HepG2 (cell line): ENCODE data around the gene LUC7L. TPM values are rescaled to one million over a fixed set of nuclear protein-coding genes. Genes with fewer than 3 reads are reported as not detected.

Experiments
- ATAC-seq: fragments of 200-7000 bp; cut with Tn5 transposase; 3 replicates; pipeline ENCODE4 v1.9.1; 2020; ENCODE audit warnings: mild to moderate bottlenecking, moderate library complexity
- BruUV-seq: library from RNA; stranded (reverse); fragments of 400-500 nt; replicated peaks from 2 replicates; lab custom pipeline; 2021; lab: Mats Ljungman, UMichigan
- CTCF ChIA-PET: fragments of 300-600 bp; formaldehyde crosslinking; extraction: SDS; loops from one replicate; lab custom pipeline; 2021; ENCODE audit warnings: low total read pairs, inconsistent platforms, low intra/inter-chr PET ratio; lab: Yijun Ruan, JAX
- POLR2A ChIA-PET: fragments of 350-600 bp; sonication (Branson Sonifier 250); formaldehyde crosslinking; loops from one replicate; lab custom pipeline; 2020; ENCODE audit warnings: antibody characterized with exemption, inconsistent platforms; lab: Yijun Ruan, JAX
- DNase-seq: peaks from one replicate; pipeline ENCODE4 v3.0.0-alpha.2; 2015; ENCODE audit warnings: low spot score
- FAIRE-seq: peaks from 3 replicates; lab custom pipeline; 2011; peaks lifted over from hg19 to GRCh38; lab: Jason Lieb, UNC
- H2AFZ ChIP-seq: one replicate; pipeline ENCODE4 v1.6.1; 2011; ENCODE audit warnings: low read length, inconsistent platforms
- H3K27ac ChIP-seq: fragments of 300-600 bp; 3 replicates; pipeline ENCODE4 v1.8.0; 2011; ENCODE audit warnings: mixed run types, mild to moderate bottlenecking, mixed read lengths, low read length, inconsistent platforms; ENCODE audit not compliant: insufficient read depth; ENCODE audit errors: extremely low read length
- H3K27me3 ChIP-seq, 2 experiments: fragments of 200-600 bp in 1 of 2; 2 replicates in 1 of 2; 3 replicates in 1 of 2; pipeline versions ENCODE4 v1.6.0 to v1.8.0; 2011; ENCODE audit warnings: low read length in 2 of 2, mild to moderate bottlenecking in 2 of 2, moderate library complexity in 2 of 2, inconsistent platforms in 1 of 2; ENCODE audit not compliant: insufficient read depth in 2 of 2, control insufficient read depth in 1 of 2
- H3K36me3 ChIP-seq, 2 experiments: fragments of 200-600 bp in 1 of 2; replicated peaks in 1 of 2; 2 replicates in 1 of 2; 3 replicates in 1 of 2; pipeline versions ENCODE4 v1.5.1 to v1.8.0; 2011; ENCODE audit warnings: low read length in 2 of 2, inconsistent platforms in 1 of 2; ENCODE audit not compliant: insufficient read depth in 2 of 2, control insufficient read depth in 1 of 2
- H3K4me1 ChIP-seq: 2 replicates; pipeline ENCODE4 v1.5.1; 2012; ENCODE audit warnings: low read length, inconsistent platforms; ENCODE audit not compliant: insufficient read depth
- H3K4me2 ChIP-seq: 2 replicates; pipeline ENCODE4 v1.6.0; 2011; ENCODE audit warnings: low read depth, low read length, inconsistent platforms
- H3K4me3 ChIP-seq, 3 experiments: fragments of 200-600 bp in 1 of 3; sonication (generic), shearing (Covaris generic) in 1 of 3; replicated peaks in 1 of 3; 2 replicates each; pipeline ENCODE4 v1.5.1; 2011 to 2016; ENCODE audit warnings: low read length in 3 of 3, inconsistent platforms in 2 of 3, low read depth in 2 of 3, mild to moderate bottlenecking in 2 of 3, control low read depth in 1 of 3, mixed read lengths in 1 of 3; ENCODE audit not compliant: insufficient read depth in 1 of 3
- H3K79me2 ChIP-seq: one replicate; pipeline ENCODE4 v1.6.1; 2011; ENCODE audit warnings: low read length, inconsistent platforms; ENCODE audit not compliant: insufficient read depth
- H3K9ac ChIP-seq: 2 replicates; pipeline ENCODE4 v1.6.0; 2011; ENCODE audit warnings: mild to moderate bottlenecking, low read depth, low read length, inconsistent platforms; ENCODE audit not compliant: insufficient read depth
- H3K9me3 ChIP-seq: 2 replicates; pipeline ENCODE4 v1.5.1; 2012; ENCODE audit warnings: mild to moderate bottlenecking, low read length
- H4K20me1 ChIP-seq: 2 replicates; pipeline ENCODE4 v1.6.0; 2011; ENCODE audit warnings: inconsistent platforms, mild to moderate bottlenecking, low read length, moderate library complexity; ENCODE audit not compliant: insufficient read depth
- BHLHE40 ChIP-seq: IDR thresholded peaks from 2 replicates; pipeline ENCODE4 v1.6.1; 2011; ENCODE audit warnings: low read length, improper control_type of control experiment
- BRD4 ChIP-seq: sonication (generic); formaldehyde crosslinking; IDR thresholded peaks from 2 replicates; pipeline ENCODE4 v1.4.0; 2020; ENCODE audit warnings: missing genetic modification reagents
- CEBPB ChIP-seq: IDR thresholded peaks from 2 replicates; pipeline ENCODE4 v1.6.1; 2011; ENCODE audit warnings: low read depth, low read length, improper control_type of control experiment, borderline replicate concordance
- ELF1 ChIP-seq: sonication (generic); formaldehyde crosslinking; IDR thresholded peaks from 2 replicates; pipeline ENCODE4 v1.4.0; 2020; ENCODE audit warnings: missing genetic modification reagents
- KDM4B ChIP-seq: sonication (generic); formaldehyde crosslinking; IDR thresholded peaks from 2 replicates; pipeline ENCODE4 v1.4.0; 2020; ENCODE audit warnings: missing genetic modification reagents
- MAF1 ChIP-seq: sonication (generic); formaldehyde crosslinking; IDR thresholded peaks from 2 replicates; pipeline ENCODE4 v1.5.0; 2020; ENCODE audit warnings: missing genetic modification reagents, borderline replicate concordance
- MEIS2 ChIP-seq: sonication (generic); formaldehyde crosslinking; IDR thresholded peaks from 2 replicates; pipeline ENCODE4 v1.9.0; 2021; ENCODE audit warnings: mild to moderate bottlenecking, missing genetic modification reagents
- MZF1 ChIP-seq: sonication (generic); formaldehyde crosslinking; IDR thresholded peaks from 2 replicates; pipeline ENCODE4 v1.8.1; 2023; ENCODE audit warnings: mild to moderate bottlenecking, missing genetic modification reagents, borderline replicate concordance
- NCOA5 ChIP-seq: sonication (generic); formaldehyde crosslinking; IDR thresholded peaks from 2 replicates; pipeline ENCODE4 v1.4.0; 2020; ENCODE audit warnings: missing genetic modification reagents
- ONECUT2 ChIP-seq: sonication (generic); formaldehyde crosslinking; IDR thresholded peaks from 2 replicates; pipeline ENCODE4 v1.4.0; 2020; ENCODE audit warnings: missing genetic modification reagents
- PRPF4 ChIP-seq: fragments of 200-400 bp; formaldehyde crosslinking; IDR thresholded peaks from 2 replicates; pipeline ENCODE4 v1.6.1; 2016; ENCODE audit warnings: low read length, low read depth; ENCODE audit not compliant: poor library complexity, severe bottlenecking
- ZNF101 ChIP-seq: sonication (generic); formaldehyde crosslinking; IDR thresholded peaks from 2 replicates; pipeline ENCODE4 v1.4.0; 2020; ENCODE audit warnings: mild to moderate bottlenecking, low read depth, missing genetic modification reagents, borderline replicate concordance
- ZNF12 ChIP-seq: sonication (generic); formaldehyde crosslinking; IDR thresholded peaks from 2 replicates; pipeline ENCODE4 v1.5.0; 2020; ENCODE audit warnings: missing genetic modification reagents
- ZNF124 ChIP-seq: sonication (generic); formaldehyde crosslinking; IDR thresholded peaks from 2 replicates; pipeline ENCODE4 v1.4.0; 2020; ENCODE audit warnings: missing genetic modification reagents
- ZNF598 ChIP-seq: sonication (generic); formaldehyde crosslinking; IDR thresholded peaks from 2 replicates; pipeline ENCODE4 v1.5.1; 2020; ENCODE audit warnings: mild to moderate bottlenecking, missing genetic modification reagents, borderline replicate concordance
- WGBS: methylation state at CpG from one replicate; pipeline ENCODE4 v1.1.6; 2017; ENCODE audit warnings: low lambda C conversion rate; 5-methylcytosine and 5-hydroxymethylcytosine counted together
- in situ Hi-C: cut with HindIII; loops from 2 replicates; pipeline ENCODE4 v1.10.0; 2017; ENCODE audit warnings: low pct_unique_long_range_greater_than_20kb; ENCODE audit not compliant: extremely low pct_ligation_motif_present
- intact Hi-C: fragments of 100-400 bp; cut with micrococcal nuclease; formaldehyde crosslinking; loops from one replicate; pipeline ENCODE4 v1.10.0; 2022; ENCODE audit not compliant: unreplicated experiment
- polyA plus RNA-seq, 8 experiments: library from polyadenylated mRNA; depleted of rRNA in 3 of 8; stranded (reverse) in 7 of 8; unstranded in 1 of 8; fragments of >200 nt; fragmentation: Illumina TruSeq in 4 of 8; extraction: Trizol in 4 of 8; gene quantifications; 2 replicates each; pipeline versions ENCODE4 v1.2.1 to v1.2.3, GENCODE V29; 2011 to 2016; ENCODE audit warnings: low read depth in 4 of 8, missing spikeins in 1 of 8, mixed read lengths in 1 of 8; ENCODE audit not compliant: insufficient read depth in 1 of 8
- total RNA-seq, 5 experiments: library from RNA; depleted of rRNA; stranded (reverse); fragments of >200 nt; fragmentation: Illumina TruSeq; extraction: Trizol; gene quantifications; 2 replicates each; pipeline ENCODE4 v1.2.3, GENCODE V29; 2016; ENCODE audit warnings: low read depth in 1 of 5
- TF ChIP-seq, protein P1 (sequence below): sonication (generic); formaldehyde crosslinking; IDR thresholded peaks from 2 replicates; pipeline ENCODE4 v1.5.0; 2020; ENCODE audit warnings: missing genetic modification reagents
- TF ChIP-seq, protein P2 (sequence below): sonication (generic); formaldehyde crosslinking; conservative IDR thresholded peaks from 2 replicates; pipeline ENCODE4 v1.8.0; 2022; ENCODE audit warnings: low read depth, missing genetic modification reagents

Gene LUC7L
- total and polyA plus RNA-seq, 2 of the 13 experiments (the other 11 are each of a cell fraction or from before 2014, with no cell fraction given): 48.7 to 56.9 TPM

DNA sequence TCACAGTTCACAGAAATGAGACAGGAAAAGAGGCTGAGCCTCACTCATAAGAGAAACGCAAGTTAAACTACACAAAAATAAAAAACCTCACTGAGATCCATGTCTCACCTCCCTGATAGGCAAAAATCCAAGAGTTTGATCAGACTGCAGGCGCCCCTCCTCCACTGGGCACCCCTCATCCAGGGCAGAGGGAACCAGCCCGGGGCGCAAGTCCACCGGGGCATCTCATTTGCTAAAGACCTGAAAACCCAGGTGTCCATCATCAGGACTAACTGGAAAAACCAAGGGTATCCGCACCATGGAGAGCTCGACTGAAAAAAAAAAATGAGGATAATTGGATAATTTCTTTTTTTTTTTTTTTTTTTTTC, 74.2 kb downstream of the LUC7L start:
- no peaks in the 10 kb centered on the region for H4K20me1 ChIP-seq
- DNase-seq (no peak), FAIRE-seq (no peak), ATAC-seq (no peak)
- H3K27me3 ChIP-seq: peaks cover 4 to 39% of the 10 kb centered on the region in 2 experiments
- BruUV-seq: no TSS peak
- 63% methylated on average over 7 of the region's 7 CpGs for WGBS
- H3K9ac ChIP-seq: no peak overlapping the region
- H3K4me2 ChIP-seq: no peak overlapping the region
- H3K27ac ChIP-seq: no peak overlapping the region
- ChIA-PET POLR2A (interaction anchor here (0.6 kb wide), 1 partner anchor 88 kb away, joined by 3 read pairs; no protein-coding TSS in a partner anchor), CTCF (no interaction called here)
- no peaks in the 10 kb centered on the region for H3K4me1 ChIP-seq
- intact Hi-C loops: no loop called here
- no peak overlapping the region for H2AFZ ChIP-seq
- no peaks in the 10 kb centered on the region for H3K36me3 ChIP-seq
- in situ Hi-C loops: no loop called here
- no peaks in the 10 kb centered on the region for H3K79me2 ChIP-seq
- TF ChIP-seq BHLHE40: no peak
- no peak for TF ChIP-seq PRPF4
- no peak for TF ChIP-seq ZNF124
- no peak for TF ChIP-seq ELF1 (CRISPR knock-in tag)
- no peak for TF ChIP-seq MAF1 (CRISPR knock-in tag)
- no peak for TF ChIP-seq ZNF598 (CRISPR knock-in tag)
- no peak for TF ChIP-seq ZNF101 (CRISPR knock-in tag)
- no peak for TF ChIP-seq KDM4B (CRISPR knock-in tag)
- TF ChIP-seq, protein P1, sequence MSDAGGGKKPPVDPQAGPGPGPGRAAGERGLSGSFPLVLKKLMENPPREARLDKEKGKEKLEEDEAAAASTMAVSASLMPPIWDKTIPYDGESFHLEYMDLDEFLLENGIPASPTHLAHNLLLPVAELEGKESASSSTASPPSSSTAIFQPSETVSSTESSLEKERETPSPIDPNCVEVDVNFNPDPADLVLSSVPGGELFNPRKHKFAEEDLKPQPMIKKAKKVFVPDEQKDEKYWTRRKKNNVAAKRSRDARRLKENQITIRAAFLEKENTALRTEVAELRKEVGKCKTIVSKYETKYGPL: no peak
- no peak for TF ChIP-seq ONECUT2 (CRISPR knock-in tag)
- TF ChIP-seq ZNF12 (CRISPR knock-in tag): no peak
- TF ChIP-seq BRD4 (CRISPR knock-in tag): no peak
- no peak for TF ChIP-seq MZF1 (CRISPR knock-in tag)
- TF ChIP-seq, protein P2, sequence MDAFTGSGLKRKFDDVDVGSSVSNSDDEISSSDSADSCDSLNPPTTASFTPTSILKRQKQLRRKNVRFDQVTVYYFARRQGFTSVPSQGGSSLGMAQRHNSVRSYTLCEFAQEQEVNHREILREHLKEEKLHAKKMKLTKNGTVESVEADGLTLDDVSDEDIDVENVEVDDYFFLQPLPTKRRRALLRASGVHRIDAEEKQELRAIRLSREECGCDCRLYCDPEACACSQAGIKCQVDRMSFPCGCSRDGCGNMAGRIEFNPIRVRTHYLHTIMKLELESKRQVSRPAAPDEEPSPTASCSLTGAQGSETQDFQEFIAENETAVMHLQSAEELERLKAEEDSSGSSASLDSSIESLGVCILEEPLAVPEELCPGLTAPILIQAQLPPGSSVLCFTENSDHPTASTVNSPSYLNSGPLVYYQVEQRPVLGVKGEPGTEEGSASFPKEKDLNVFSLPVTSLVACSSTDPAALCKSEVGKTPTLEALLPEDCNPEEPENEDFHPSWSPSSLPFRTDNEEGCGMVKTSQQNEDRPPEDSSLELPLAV: no peak
- TF ChIP-seq NCOA5 (CRISPR knock-in tag): no peak
- no peak for TF ChIP-seq CEBPB
- TF ChIP-seq MEIS2 (CRISPR knock-in tag): no peak
- no peaks in the 10 kb centered on the region for H3K9me3 ChIP-seq
- H3K4me3 ChIP-seq: no peak overlapping the region
